Epithelial cell of esophagus (primary cell): Measurements from ENCODE around the gene SPPL2A.

ENCODE experiments used
- DNase-seq: peaks from one replicate; pipeline ENCODE4 v3.0.0; 2010; ENCODE audit warnings: low read depth
- H3K4me3 ChIP-seq: 2 replicates; pipeline ENCODE4 v1.5.1; 2011; ENCODE audit warnings: mild to moderate bottlenecking, low read length, control low read depth
- CTCF ChIP-seq: IDR thresholded peaks from 2 replicates; pipeline ENCODE4 v1.5.1; 2011; ENCODE audit warnings: low read depth, mild to moderate bottlenecking, low read length, control low read depth, inconsistent platforms; ENCODE audit not compliant: insufficient read depth; ENCODE audit errors: missing control alignments

SPPL2A gene

DNA sequence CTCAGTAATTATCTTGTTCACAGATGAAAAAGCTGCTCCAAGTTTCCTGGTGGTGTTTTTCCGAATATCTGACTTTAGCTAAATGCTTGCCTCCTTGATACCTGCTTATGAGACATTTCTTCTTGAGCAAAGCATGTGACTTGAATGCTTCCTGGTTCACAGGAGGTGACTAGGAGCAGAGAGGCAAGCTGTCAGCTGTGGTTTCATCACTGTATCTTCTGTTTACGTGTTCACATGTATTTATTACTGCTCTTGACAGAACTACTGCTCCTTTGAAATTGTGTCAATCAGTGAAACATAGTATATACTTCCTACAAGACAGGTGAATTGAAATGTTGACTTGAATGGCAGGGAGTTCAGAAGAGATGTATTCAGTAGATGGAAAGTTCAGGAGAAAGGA, 8.9 kb upstream of the SPPL2A start:
- no peak for TF ChIP-seq CTCF
- DNase-seq, result peak; percentile 77
- H3K4me3 ChIP-seq, result no peak overlapping the region

GRCh38 chr15:50773389-50773788, 7.9 kb upstream of the SPPL2A start:
- DNase-seq, result no peak
- H3K4me3 ChIP-seq, result no peak overlapping the region
- no peak for TF ChIP-seq CTCF

- no peak overlapping the region for H3K4me3 ChIP-seq
- no peak for DNase-seq
- no peak for TF ChIP-seq CTCF
Observed at GRCh38 chr15:50767332-50767861, 1.9 kb upstream of the SPPL2A start.

- no peak for TF ChIP-seq CTCF
- DNase-seq, result no peak
- peak overlapping the region; percentile 86 for H3K4me3 ChIP-seq
Observed at GRCh38 chr15:50764461-50765194, 878 bp downstream of the SPPL2A start.

DNA sequence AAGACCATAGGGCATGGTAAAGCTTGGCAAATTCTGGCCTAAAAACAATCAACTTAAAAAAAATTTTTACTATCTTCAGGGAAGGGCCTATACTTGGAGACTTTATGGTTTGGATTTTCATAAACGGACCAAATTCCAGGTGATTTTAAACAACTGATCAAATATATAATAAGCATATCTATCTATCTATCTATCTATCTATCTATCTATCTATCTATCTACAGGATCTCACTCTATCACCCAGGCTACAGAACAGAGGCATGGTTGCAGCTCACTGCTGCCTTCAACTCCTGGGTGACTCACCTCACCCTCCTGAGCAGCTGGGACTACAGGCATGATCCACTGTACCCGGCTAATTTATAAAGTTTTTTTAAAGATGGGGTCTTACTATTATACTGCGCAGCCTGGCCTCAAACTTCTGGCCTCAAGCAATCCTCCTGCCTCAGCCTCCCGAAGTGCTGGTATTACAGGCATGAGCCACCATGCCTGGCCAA, 6.7 kb downstream of the SPPL2A start:
- peak; percentile 42 for DNase-seq

DNA sequence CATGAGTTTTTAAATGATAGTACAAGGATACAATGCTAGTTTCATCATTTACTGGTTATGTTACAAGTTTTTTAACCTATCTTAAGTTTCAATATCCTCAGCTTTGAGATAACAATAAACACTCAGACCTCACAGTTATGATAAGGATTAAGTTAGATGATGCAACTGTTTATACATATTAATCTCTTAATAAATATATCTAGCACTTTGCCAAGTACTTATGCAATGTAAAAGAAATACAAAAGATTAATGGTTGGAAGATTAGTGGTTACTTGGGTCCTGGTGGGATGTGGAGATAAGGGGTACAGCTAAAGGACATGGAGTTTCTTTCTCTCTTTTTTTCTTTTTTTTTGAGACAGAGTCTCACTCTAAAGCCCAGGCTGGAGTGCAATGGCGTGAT, 12.0 kb downstream of the SPPL2A start:
- no peak overlapping the region for H3K4me3 ChIP-seq
- no peak for DNase-seq
- no peak for TF ChIP-seq CTCF

More for the DNA sequence above, 6.7 kb downstream of the SPPL2A start:
- no peak overlapping the region for H3K4me3 ChIP-seq
- TF ChIP-seq CTCF, result no peak

- no peak for TF ChIP-seq CTCF
- DNase-seq, result no peak
- H3K4me3 ChIP-seq, result no peak overlapping the region
Observed at GRCh38 chr15:50751394-50751793, 14.1 kb downstream of the SPPL2A start.
